Panc1 (cell line): Measurements from ENCODE around the gene GAGE12D.
"Not testable (repeated sequence)": the region's sequence is repeated elsewhere in the genome, so short reads cannot be mapped to it uniquely, and the experiment has no call there.

Experiments used
- POLR2AphosphoS5 ChIP-seq: IDR thresholded peaks from 2 replicates; pipeline ENCODE4 v1.6.1; 2012; ENCODE audit warnings: mild to moderate bottlenecking, low read depth, low read length, moderate library complexity
- SIN3A ChIP-seq: IDR thresholded peaks from 2 replicates; pipeline ENCODE4 v1.6.1; 2012; ENCODE audit warnings: low read depth, mild to moderate bottlenecking, low read length, moderate library complexity, borderline replicate concordance; ENCODE audit not compliant: insufficient read depth
- TCF7L2 ChIP-seq: IDR thresholded peaks from 2 replicates; pipeline ENCODE4 v1.6.1; 2011; ENCODE audit warnings: mild to moderate bottlenecking, low read depth, low read length, inconsistent platforms
- TF ChIP-seq, protein P1 (sequence below): fragments of 450-650 bp; IDR thresholded peaks from 2 replicates; pipeline ENCODE4 v1.5.1; 2017; ENCODE audit warnings: mild to moderate bottlenecking

DNA sequence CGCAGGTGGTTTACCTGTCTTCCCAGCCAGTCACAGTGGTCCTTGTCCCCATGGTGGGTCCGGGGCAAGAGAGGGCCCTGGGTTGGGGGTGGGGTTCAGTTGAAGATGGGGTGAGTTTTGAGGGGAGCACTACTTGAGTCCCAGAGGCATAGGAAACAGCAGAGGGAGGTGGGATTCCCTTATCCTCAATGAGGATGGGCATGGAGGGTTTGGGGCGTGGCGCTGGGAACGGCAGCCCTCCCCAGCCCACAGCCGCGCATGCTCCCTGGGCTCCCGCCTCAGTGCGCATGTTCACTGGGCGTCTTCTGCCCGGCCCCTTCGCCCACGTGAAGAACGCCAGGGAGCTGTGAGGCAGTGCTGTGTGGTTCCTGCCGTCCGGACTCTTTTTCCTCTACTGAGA lies 9.5 kb downstream of the GAGE12D start, which contains the start of gene GAGE12E:
- TF ChIP-seq, protein P1, sequence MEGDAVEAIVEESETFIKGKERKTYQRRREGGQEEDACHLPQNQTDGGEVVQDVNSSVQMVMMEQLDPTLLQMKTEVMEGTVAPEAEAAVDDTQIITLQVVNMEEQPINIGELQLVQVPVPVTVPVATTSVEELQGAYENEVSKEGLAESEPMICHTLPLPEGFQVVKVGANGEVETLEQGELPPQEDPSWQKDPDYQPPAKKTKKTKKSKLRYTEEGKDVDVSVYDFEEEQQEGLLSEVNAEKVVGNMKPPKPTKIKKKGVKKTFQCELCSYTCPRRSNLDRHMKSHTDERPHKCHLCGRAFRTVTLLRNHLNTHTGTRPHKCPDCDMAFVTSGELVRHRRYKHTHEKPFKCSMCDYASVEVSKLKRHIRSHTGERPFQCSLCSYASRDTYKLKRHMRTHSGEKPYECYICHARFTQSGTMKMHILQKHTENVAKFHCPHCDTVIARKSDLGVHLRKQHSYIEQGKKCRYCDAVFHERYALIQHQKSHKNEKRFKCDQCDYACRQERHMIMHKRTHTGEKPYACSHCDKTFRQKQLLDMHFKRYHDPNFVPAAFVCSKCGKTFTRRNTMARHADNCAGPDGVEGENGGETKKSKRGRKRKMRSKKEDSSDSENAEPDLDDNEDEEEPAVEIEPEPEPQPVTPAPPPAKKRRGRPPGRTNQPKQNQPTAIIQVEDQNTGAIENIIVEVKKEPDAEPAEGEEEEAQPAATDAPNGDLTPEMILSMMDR = not testable (repeated sequence)
- TF ChIP-seq POLR2AphosphoS5, SIN3A, TCF7L2: not testable (repeated sequence)
